NCI-H2029 (cell line): ENCODE results near the gene DUS4L.
"Not testable (repeated sequence)": the region's sequence is repeated elsewhere in the genome, so short reads cannot be mapped to it uniquely, and the experiment has no call there.

Experiments used
- DNase-seq: peaks from one replicate; lab custom pipeline; 2025; lab: John Stamatoyannopoulos, UW

DUS4L gene

DNA sequence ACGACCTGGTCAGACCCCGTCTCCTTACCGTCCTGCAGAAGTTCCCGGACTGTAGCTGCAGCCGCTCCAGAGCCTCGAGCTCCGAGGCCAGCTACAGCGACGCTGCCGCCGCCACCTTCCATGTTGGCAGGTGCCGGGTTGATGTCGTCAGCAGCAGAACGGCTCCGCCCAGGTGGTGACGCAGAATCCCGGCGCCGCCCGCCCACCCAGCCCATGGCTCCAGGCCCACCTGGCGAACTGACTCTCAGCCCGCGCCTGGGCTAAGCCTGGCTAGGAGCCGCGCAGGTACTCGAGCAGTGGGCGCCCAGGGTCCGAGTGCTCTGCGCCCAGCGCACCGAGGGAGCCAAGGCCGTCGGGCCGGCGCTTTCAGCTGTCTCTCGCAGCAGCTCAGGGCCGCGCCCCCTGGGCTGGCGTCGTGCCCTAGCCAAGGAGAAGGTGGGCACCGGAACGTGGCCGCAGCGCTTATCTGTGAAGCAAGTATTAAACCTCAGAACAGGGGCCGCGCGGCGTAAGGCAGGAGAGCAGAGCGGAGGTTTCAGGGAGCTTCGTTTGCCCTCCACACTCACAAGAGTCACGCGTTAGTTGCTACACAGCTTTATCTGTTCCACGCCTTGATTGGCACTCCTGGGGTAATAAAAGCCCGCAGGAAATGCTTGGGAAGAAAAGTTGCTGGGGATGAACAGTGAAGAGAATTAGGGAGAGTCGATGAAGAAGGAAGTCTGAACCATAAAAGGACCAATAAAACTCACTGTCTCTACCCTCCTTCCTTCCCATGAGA is at the start of gene DUS4L, which contains the start of gene COG5:
DUS4L (plus strand) TSS at position 197 of the 778 bp plus-strand sequence. CDS start 3,100 bp downstream, outside the sequence.
COG5 (minus strand) TSS at position 146 of the 778 bp plus-strand sequence; CDS start at position 122, 24 bp downstream.
- DNase-seq: peak; percentile 71

DNA sequence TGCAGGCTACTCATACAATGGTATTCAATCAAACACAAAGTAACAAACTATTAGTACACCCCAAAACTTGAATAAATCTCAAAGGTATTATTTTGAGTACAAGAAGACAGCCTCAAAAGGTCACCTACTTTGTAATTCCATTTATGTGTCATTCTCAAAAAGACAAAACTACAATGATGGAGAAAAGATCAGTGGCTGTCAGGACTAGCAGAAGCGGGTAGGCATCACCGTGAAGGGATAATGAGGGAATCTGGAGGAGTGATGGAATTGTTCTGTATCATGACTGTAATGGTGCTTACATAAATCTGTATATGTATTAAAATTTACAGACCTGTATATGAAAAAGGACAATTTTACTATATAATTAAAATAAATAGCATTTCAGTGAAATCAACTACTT is 37.1 kb upstream of the DUS4L start:
- DNase-seq: no peak

GRCh38 chr7:107527196-107527595 is 36.6 kb upstream of the DUS4L start:
- DNase-seq: no peak

- no peak for DNase-seq
Measured at GRCh38 chr7:107528461-107528860, 35.3 kb upstream of the DUS4L start.

- DNase-seq: no peak
Measured at GRCh38 chr7:107530751-107531150, 33.0 kb upstream of the DUS4L start.

GRCh38 chr7:107534139-107534538 is 29.6 kb upstream of the DUS4L start:
- no peak for DNase-seq

DNA sequence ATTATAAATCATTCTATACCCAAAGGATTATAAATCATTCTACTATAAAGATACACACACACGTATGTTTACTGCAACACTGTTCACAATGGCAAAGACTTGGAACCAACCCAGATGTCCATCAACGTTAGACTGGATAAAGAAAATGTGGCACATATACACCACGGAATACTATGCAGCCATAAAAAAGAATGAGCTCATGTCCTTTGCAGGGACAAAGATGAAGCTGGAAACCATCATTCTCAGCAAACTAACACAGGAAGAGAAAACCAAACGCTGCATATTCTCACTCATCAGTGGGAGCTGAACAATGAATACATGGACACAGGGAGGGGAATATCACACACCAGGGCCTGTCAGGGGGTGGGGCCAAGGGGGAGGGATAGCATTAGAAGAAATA is 26.5 kb upstream of the DUS4L start:
- DNase-seq: not testable (repeated sequence)

DNA sequence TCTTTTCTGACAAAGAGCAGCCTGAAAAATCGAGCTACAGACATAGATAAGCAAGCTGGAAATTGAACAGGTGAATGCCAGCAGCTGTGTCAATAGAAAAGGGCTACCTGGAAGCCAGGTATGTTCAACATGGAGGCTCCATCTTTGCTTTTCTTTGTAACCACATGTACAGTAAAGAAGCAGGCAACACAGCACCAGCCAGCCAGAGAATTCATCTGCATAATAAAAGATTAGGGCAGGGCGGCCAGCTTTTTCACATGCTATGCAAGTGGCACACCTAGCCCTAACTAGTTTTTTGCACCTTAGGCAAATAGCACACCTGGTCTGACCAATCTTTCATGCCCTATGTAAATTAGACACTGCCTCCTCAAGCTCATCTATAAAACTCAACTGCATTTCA is 25.8 kb upstream of the DUS4L start:
- DNase-seq: peak; percentile 87

DNA sequence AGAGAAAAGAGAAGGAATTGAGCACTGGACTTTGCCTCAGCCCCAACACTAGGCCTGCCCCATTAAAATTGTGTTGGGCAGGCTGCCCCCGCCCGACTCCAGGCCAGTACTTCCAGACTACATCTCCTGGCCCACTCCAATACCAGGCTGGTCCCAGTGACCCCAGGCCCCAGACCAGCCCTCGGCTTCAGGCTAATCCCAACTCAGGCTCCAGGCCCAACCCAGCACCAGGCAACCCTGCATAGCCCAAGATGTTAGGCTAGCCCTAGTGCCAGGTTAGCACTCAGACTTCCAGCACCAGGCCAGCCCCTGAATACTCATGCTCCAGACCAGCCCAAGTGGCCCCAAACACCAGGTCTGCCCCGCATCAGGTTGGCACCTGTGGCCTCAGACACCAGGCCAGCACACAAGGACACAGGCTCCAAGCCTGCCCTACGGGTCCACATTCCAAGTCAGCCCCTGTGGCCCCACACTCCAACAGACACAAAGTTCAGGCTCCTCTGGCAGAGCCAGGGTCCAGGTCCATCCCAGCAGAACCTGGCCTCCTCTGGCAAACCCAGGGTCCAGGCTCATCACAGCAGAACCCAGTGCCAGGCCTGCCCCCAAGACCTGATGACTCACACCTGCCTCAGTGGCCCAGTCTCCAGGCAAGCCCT is 20.3 kb upstream of the DUS4L start:
- no peak for DNase-seq

GRCh38 chr7:107544848-107545591 is 18.8 kb upstream of the DUS4L start:
- DNase-seq: no peak

DNA sequence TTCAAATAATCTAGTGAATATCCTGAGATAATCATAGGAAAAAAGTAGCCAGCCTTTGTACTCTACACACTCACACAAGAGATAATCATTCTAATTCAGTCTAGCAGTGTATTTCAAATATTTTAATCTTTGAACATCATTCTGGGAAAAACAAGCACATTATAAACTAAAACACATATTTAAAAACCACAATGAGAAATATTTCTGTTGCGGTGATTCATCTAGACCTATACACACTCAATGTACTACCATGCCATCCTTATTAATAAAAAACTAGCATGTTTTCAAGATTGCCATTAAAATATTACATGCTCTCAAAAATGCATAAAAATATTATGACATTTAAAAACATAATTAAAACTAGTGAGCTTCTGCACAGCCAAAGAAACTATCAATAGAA is 11.8 kb upstream of the DUS4L start:
- no peak for DNase-seq

GRCh38 chr7:107555893-107556292 is 7.9 kb upstream of the DUS4L start:
- DNase-seq: no peak

GRCh38 chr7:107559864-107560263 is 3.9 kb upstream of the DUS4L start:
- DNase-seq: no peak

DNA sequence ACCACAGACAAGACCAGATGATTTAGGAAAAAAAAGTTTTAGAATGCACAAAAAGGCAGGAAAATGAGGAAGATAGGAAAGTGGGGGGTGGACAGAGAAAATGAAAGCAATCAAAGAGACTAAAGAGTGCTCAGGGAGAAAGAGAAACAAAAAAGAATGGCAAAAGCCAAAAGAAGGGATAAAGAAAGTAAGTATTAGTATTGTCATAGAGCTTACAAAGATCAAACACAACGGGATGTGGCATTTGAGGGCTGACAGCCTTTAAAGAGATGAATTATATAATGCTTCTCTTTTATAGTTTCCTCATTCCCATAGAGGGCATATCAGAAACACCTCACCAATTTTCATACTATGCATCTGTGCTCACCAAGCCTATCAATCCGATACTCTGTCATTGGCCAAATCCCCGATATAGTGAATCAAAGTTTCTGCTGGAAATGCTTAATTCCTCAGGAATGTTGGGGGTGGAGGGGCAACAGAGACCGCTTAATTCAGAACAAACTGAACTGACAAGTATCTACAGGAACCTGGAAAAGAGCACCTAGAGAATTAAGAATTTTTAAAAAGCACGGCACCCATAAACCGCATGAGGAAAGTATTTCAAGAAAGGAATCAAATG is 2.8 kb upstream of the DUS4L start:
- DNase-seq: no peak

DNA sequence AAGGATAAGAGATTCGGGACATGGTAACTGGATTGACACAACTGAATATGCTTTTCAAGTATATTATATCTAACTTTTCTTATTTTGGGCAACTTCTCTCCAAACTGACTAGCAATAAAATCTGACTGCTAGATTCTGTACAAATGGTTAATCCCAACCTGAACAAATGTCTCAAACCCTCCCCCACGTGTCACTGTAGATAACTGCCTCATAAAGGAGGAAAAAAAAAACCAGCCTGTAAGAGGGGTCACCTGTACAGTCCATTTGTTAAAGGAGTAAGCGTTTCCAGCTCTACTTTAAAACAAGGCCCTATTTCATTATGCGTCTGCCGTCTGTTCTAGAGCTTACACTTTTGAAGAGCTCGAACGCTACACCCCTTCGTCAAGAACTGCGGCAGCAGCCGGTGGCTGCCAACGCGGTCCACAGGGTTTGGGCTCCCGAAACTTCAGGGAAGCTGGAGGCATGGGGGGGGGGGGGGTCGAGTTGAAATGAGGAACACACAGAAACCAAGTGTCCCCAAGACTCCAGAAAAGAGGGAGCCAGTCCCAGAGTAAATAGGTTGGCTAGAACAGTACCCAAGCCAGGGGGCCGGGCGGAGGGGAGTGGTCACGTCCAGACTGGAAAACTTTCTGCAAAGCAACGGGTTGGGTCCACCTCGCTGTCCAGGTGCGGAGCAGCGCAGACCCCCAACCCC is 543 bp upstream of the DUS4L start:
- DNase-seq: no peak

- no peak for DNase-seq
Measured at GRCh38 chr7:107564553-107565298, 955 bp downstream of the DUS4L start.

GRCh38 chr7:107570298-107570697 is 6.5 kb downstream of the DUS4L start:
- no peak for DNase-seq

DNA sequence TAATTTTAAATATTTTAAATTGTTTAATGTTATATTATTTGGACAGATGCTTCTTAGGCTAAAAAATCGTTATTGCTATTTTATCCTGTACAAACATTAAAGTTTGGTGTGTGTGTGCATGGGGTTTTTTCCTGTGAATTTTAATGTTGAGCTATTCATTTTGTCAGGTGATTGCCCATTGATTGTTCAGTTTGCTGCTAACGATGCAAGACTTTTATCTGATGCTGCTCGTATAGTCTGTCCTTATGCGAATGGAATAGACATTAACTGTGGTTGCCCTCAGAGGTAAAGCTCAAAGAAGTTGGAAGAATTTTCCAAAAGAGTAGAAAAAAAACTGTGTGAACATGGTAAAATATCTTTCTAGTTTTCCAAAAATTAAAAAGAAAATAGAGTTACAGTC is 9.8 kb downstream of the DUS4L start:
- DNase-seq: no peak

DNA sequence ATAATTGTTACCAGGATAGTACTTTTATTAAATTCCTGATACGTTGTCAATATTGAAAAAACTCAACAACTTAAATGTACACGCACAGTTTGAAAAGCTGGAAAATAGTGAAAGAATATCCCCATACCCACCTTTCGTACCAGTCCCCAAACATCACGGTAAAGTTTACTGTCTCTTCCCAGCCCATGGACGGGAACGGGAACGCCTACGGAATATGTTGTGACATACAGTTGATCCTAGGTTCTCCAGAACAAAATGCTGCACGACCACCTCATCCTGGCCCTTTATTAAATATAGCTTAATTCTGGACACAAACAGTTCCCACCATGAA is 15.7 kb downstream of the DUS4L start:
- no peak for DNase-seq

GRCh38 chr7:107579885-107580715 is 16.3 kb downstream of the DUS4L start, which contains the start of gene BCAP29:
BCAP29 (plus strand) TSS chr7:107580246; CDS start chr7:107580773, 527 bp downstream.
- peak; percentile 64 for DNase-seq
